HG03558 (cell line): ENCODE results near the gene TMED4.
"Not testable (repeated sequence)": the region's sequence is repeated elsewhere in the genome, so short reads cannot be mapped to it uniquely, and the experiment has no call there.

Experiments
- ATAC-seq: cut with Tn5 transposase; IDR thresholded peaks from one replicate; pipeline ENCODE4 v1.9.1; 2021; ENCODE audit warnings: moderate number of reproducible peaks; ENCODE audit not compliant: unreplicated experiment; ENCODE audit errors: extremely low read depth

TMED4 gene

DNA sequence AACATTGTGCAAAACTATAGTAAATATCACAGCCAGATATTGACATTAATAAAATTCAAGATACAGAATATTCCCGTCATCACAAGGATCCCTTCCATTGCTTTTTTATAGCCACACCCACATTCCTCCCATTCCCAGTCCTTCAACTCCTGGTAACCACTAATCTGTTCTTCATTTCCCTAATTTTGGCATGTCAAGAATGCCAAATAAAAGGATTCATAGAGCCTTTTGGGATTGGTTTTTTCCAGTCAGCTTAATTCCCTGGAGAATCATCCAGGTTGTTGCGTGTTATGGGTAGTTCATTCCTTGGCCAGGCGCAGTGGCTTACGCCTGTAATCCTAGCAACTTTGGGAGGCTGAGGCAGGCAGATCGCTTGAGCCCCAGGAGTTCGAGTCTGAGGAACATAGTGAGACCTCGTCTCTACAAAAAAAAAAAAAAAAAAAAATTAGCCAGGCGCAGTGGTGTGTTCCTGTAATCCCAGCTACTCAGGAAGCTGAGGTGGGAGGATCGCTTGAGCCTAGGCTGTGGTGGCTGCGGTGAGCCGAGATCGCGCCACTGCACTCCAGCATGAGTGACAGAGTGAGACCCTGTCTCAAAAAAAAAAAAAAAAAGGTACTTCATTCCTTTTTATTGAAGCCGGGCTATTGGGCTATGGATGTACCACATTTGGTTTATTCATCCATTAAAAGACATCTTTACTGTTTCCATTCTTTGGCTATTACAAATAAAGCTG is 27.1 kb upstream of the TMED4 start:
- ATAC-seq, result no peak

DNA sequence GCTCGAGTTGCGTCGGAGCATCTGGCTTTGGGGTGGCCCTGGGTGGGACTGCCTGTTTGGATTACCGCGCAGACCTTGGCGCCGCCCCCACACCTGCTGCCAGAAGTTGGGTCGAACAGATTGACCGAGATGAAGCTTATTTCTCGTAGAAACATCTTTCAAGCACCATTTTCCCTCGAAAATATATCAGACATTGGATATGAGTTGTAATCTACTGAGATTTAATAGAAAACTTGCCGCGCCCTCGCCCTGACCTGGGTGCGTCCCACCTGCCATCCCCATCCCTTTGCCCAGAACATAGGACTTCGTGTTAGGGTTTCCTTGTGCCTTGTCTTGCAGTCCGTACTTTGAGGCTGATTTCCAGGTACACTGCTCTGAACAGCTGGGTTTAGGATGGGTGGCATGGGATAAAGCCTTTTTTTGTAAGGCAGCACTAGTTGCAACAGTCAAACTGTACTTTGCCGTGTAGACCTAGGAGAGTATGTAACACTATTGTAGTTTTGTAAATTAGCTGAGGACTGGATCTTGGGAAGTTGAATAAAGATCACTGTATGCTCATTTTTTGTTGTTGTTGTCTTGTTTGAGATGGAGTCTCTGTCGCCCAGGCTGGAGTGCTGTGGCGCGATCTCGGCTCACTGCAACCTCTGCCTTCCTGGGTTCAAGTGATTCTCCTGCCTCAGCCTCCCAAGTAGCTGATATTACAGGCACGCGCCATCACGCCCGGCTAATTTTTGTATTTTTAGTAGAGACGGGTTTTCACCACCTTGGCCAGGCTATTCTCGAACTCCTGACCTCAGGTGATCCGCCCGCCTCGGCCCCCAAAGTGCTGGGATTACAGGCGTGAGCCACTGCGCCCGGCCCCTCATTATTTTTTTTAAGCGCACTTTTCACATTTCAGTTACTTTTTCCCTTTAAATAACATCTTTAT is 25.4 kb upstream of the TMED4 start:
- no peak for ATAC-seq

DNA sequence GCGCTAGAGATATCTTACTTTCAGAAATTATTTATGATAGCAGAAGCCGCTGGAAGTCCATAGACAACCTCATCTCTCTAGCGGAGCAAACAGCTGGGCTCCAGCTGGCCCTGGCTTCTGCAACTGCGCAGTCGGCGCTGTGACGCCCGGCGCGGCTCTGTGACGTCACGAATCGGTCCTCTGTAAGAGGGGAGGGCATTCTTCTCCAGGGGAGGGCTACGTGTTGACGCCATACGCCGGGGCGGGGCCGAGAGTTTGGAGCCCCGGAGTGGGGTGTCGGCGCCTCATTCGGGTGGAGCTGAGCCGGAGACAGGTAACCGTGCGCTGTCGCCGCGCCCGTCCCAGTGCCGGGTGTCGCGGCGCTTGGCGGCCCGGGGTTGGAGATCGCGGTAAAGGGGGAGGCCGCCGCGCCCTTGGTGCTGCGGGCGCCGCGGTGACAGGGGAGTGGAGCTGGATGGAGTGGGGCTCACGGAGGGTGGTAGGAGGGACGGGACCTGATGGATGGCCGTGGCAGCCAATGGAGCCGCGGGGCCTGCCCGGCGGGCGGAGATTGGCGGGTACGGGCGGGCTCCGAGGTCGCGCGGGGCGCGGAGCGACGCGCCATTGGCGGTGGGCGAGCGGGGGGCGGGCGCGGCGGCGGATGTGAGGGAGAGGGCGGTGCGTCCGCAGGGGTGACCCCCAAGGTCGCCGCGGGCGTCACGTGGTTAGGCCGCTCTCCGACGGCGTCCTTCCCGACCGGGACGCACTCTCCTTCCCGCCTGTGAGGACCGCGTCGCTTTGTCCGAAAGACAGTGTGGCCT is 24.5 kb upstream of the TMED4 start, which contains the start of gene OGDH:
Gene OGDH (plus strand): TSS at position 287 of the 800 bp plus-strand sequence. CDS start 17,717 bp downstream, outside the sequence.
- peak; percentile 89 for ATAC-seq

DNA sequence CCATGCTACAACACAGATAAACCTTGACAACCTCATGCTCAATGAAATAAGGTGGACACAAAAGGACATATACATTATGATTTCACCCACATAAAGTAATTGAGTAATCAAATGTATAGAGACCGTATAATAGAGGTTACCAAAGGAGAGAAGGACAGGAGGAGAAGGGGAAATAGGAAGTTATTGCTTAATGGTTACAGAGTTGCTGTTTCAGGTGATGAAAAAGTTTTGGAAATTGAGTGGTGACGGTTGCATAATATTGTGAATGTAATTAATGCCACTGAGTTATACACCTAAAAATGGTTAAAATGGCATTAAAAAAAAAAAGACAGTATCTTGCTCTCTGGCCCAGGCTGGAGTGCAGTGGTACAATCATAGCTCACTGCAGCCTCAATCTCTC is 22.9 kb upstream of the TMED4 start:
- no peak for ATAC-seq

DNA sequence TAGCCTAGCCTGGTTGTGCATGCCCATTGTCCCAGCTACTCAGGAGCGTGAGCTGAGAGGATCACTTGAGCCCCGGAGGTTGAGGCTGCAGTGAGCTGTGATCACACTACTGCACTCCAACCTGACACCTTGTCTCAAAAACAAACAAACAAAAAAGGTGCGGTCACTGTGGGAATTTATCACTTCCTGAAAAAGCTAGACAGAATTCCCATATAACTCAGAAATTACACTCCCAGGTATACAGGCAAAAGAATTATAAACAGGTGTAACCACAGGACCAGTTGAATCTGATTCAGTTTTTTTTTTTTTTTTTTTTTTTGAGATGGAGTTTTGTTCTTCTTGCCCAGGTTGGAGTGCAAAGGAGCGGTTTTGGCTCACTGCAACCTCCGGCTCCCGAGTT is 21.2 kb upstream of the TMED4 start:
- ATAC-seq, result no peak

DNA sequence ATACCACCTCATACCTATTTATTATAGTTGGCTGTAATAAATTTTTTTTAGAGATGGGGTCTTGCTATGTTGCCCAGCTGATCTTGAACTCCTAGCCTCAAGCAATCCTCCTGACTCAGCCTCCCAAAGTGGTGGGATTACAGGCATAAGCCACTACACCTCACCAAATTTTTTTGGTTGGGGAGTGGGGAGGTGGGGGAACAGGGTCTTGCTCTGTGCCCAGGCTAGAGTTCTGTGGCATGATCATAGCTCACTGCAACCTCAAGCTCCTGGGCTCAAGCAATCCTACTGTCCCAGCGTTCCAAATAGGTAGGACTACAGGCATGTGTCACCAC is 20.5 kb upstream of the TMED4 start:
- no peak for ATAC-seq

DNA sequence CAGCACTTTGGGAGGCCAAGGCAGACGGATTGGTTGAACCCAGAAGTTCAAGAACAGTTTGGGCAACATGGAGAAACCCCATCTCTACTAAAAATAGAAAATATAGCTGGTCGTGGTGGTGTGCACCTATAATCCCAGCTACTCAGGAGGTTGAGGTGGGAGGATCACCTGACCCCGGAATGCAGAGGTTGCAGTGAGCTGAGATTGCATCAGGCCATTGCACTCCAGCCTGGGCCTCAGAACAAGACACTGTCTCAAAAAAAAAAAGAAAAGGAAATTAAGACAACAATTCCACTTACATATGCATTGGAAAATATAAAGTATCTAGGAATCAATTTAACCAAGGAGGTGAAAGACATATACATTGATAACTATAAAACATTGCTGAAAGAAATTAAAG is 17.2 kb upstream of the TMED4 start:
- no peak for ATAC-seq

DNA sequence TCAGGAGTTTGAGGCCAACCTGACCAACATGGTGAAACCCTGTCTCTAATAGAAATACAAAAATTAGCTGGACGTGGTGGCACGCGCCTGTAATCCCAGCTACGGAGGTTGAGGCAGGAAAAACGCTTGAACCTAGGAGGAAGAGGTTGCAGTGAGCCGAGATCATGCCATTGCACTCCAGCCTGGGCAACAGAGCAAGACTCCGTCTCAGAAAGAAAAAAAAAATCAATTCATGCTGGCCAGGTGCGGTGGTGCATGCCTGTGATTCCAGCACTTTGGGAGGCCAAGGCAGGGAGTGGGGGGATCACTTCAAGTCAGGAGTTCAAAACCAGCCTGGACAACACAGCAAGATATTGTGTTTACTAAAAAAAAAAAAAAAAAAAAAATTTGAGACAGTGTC is 15.2 kb upstream of the TMED4 start:
- ATAC-seq, result not testable (repeated sequence)

DNA sequence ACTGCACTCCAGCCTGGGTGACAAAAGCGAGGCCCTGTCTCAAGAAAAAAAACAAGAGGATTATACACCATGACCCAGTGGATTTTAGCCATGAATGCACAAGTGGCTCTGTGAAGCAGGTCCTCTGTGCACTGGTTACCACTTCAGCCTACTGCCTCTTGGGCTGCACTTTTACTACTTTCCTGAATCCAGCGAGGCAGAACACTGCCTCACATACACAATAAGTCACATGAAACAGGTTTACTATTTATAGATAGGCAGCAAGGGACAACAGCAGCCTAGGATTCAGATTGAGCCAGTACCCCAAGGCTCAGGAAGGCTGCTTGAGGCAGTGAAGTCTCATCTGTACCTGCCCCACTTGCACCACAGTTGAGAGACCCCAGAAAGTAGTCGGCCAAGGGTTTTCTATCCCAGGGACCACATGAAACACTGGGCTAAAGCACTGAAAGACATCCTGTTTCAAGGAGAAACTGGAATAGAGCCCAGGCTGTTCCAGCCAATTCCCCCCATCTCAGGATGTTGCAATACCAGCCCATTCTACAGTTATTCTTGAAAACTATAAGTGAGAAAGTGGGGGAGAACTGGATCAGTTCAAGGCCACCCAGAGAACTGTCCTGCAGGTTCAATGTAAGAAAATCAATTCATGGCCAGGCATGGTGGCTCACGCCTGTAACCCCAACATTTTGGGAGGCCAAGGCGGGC is 14.1 kb upstream of the TMED4 start:
- no peak for ATAC-seq

DNA sequence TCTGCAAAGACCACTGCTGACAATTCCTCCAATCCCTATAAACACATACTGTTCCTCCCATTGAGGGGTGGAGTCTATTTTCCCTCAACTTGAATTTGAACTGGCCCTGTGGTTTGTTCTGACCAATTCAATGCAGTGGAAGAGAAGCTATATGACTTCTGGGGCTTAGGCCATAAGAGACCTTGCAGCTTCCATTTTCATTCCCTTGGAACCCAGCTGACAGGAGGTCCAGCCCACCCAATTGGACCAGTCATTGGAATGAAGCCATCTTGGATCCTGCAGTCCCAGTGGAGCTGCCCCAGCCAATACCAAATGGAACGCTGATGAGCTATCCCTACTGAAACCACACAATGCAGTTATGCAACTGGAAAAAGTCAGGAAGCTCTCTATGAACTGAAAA is 8.9 kb upstream of the TMED4 start:
- ATAC-seq, result no peak

DNA sequence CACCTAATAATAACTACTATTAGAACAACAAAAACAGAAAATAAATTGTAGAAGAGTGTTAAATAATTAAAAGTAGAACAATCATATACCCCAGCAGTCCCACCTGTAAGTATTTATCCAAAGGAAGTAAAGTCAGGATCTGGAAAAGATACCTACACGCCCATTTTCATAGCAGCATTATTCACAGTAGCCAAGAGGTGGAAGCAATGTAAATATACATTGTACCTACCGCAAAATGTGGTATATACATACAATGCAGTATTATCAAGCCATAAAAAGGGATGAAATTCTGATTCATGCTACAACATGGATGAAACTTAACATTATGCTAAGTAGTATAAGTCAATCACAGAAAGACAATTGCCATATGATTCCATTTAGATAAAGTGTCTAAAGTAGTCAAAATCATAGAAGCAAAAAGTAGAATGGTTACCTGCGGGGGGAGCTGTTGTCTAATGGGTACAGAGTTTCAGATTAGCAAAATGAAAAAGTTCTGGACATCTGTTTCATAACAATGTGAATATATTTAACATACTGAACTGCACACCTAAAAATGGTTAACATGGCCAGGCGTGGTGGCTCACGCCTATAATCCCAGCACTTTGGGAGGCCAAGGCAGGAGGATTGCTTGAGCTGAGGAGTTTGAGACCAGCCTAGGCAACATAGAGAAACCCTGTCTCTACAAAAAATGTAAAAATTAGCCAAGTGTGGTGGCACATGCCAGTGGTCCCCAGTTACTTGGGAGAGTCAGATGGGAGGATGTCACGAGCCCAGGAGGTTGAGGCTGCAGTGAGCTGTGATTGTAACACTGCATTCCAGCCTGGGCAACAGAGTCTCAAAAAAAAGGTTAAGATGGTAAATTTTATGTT is 6.0 kb upstream of the TMED4 start:
- no peak for ATAC-seq

DNA sequence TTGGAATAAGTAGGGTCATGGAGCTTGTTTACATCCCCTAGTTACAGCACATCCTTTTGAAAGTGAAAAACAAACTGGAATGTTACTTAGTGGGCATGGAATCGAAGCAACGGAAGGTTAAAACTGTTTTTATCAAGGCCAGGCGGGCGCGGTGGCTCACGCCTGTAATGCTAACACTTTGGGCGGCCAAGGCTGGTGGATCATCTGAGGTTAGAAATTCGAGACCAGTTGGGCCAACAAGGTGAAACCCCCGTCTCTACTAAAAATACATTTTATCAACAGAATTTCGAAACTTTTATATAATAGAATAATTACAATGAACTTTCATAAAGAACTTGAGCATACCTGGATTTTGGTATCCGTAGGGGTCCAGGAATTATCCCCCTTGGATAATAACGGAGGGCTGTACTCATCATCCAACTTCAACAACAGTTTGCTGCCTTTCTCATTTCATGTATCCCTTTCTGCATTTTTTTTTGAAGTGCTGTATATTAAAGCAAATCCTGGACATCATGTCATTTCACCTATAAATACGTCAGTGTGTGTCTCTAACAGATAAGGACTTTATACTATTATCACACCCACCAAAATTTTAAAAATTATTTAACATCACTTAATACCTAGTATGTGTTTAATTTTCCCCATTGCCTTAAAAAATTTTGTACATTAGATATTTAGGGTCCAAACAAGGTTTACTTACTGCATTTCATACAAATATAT is 1.3 kb upstream of the TMED4 start:
- no peak for ATAC-seq

DNA sequence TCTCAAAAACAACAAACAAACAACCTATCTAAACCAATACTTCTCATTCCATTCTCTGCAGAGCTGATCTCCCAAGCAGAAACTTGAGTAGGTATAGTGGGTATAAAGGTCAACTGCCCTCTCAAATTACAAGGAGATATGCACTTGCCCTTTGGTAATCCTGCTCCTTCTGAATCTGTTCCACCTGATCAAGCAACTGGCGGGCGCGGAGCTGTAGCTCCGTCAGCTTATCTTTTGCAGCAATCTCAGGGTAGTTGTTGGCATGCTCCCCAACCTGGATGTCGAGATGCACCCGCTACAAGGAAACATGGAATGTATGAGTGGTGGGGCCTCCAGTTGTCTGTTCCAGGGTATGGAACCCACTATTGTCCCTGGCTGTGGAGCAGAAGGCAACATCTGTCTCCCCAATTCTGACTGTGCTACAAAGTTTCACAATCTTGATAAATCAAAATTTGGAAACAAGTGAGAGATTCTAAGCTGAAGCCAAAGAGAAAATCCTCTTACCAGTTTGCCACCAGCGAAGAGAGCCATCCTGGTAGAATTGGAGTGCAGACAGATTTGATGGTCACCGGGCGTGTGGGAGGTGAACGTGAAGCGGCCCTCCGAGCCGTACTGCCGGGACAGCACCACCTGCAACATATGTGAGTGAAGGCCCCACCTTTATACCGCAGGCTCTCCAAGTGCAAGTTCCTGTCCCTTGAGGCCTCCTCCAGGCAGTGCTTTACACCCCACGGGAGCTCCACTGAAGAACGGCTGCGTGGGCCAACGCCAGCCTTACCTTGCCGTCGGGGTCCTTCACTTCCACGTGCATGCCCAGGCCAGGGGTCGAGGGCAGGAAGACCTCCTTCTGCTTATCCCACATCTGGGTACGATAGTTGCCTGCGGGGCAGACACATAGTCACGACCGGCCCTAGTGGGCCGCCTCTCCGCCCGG is 819 bp downstream of the TMED4 start:
- ATAC-seq, result peak; percentile 9

DNA sequence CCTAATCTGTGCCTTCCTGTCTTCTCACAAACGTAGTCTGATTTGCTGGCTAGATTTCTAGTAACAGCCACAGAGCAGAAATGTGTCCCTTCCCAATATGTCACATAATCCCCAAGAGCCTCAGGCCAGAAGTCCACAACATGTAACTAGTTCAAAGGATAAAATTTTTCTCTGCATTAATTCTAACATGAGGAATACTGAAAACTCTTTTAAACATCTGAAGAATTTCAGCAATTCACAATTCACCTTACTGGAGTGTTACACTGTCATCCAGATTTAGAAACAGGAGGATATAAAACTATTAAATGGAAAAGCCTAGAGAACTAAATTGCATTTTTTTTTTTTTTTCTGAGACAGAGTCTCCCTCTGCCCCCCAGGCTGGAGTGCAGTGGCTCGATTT is 5.8 kb downstream of the TMED4 start:
- ATAC-seq, result no peak

DNA sequence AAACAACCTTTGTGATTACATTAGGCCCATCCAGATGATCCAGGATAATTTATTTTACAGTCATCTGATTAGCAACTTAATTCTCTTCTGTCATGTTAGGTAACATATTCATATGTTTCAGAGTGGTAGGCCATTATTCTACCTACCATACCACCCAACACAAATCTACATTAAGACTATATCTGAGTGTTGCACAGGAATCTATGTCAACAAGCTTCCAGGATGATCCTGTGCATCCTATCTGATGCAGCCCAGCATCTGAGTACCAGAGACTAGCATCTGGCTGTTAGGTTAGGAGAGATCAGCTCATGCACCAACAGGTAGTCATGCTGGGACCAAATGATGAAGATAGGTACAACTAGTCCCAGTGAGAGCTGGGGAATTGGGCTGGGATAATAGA is 7.0 kb downstream of the TMED4 start:
- no peak for ATAC-seq

DNA sequence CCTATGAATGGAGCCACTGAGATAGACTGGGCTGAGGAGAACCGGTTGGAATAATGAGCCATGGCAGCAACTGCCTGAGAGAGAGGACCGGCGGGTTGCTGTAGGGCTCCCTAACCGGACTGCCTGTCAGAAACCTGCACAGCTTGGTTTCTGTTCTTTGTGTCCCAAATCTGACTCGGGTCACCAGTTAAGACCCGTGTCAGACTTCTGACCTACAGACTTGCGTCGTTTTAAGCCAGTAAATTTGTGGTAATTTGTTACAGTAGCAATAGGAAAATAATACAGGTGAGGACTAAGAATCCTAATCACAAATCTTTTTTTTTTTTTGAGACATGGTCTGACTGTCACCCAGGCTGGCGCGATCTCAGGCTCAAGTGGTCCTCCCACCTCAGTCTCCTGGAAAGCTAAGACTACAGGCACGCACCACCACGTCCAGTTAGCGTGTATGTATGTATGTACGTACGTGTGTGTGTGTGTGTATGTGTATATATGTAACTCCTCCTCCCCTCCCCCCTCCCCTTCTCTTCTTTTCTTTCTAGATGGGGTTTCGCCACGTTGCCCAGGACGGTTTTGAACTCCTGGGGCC is 7.7 kb downstream of the TMED4 start:
- no peak for ATAC-seq
